ENCODE data around the gene EHMT1. TPM values are rescaled to one million over a fixed set of nuclear protein-coding genes. Genes with fewer than 3 reads are reported as not detected.

Gene EHMT1
- total RNA-seq (10 to 100 TPM; 68.9 to 85.8 TPM), polyA plus RNA-seq (10 to 100 TPM; 14.7 to 33.2 TPM)
- long read RNA-seq, donor 1, full-length matches to known transcripts, result 14 of 105 reads
- long read RNA-seq, donor 1, partial matches to known transcripts, result 65 of 105 reads
- long read RNA-seq, donor 1, other reads (novel, unspliced or antisense), result 26 of 105 reads
- long read RNA-seq, donor 2, full-length matches to known transcripts, result 6 of 49 reads
- long read RNA-seq, donor 2, partial matches to known transcripts, result 17 of 49 reads
- long read RNA-seq, donor 2, other reads (novel, unspliced or antisense), result 26 of 49 reads

GRCh38 chr9:137618105-137619067, at the start of gene EHMT1:
Gene EHMT1 (plus strand): TSS chr9:137619005. CDS start chr9:137619029, 24 bp downstream.
- H3K27ac ChIP-seq (ENCODE audit: low read depth in 1 of 2, low read length in 2 of 2), result peak within 1 kb of the TSS; percentile 14 to 85
- no peaks in the 10 kb centered on the region for H3K9me3 ChIP-seq (ENCODE audit: control insufficient read depth, low read length)
- intact Hi-C loops (cut with DNase I), result no loop called here
- H3K36me3 ChIP-seq (ENCODE audit: control insufficient read depth in 1 of 2, insufficient read depth in 2 of 2, low read length in 1 of 2), result no peaks in the 10 kb centered on the region
- ATAC-seq (ENCODE audit: low FRiP score) (peak; percentile 92), DNase-seq (peak; percentile 90 to 95)
- H3K27me3 ChIP-seq (ENCODE audit: control insufficient read depth in 1 of 2, insufficient read depth in 2 of 2, low read length in 1 of 2), result no peaks in the 10 kb centered on the region
- no peaks in the 10 kb centered on the region for H3K4me1 ChIP-seq (ENCODE audit: control insufficient read depth in 1 of 2, insufficient read depth in 2 of 2, low read length in 2 of 2)
- peak within 1 kb of the TSS; percentile 90 to 92 for H3K4me3 ChIP-seq (ENCODE audit: low read length in 2 of 2)
- WGBS, 2 donors, result 1% methylated on average over 69 to 94 of the region's 94 CpGs

- Histone ChIP-seq H3K9me3 (ENCODE audit: control insufficient read depth, low read length) (no peaks in the 10 kb centered on the region), H3K4me1 (ENCODE audit: control insufficient read depth in 1 of 2, insufficient read depth in 2 of 2, low read length in 2 of 2) (no peaks in the 10 kb centered on the region), H3K4me3 (ENCODE audit: low read length in 2 of 2) (no peak overlapping the region), H3K27ac (ENCODE audit: low read depth in 1 of 2, low read length in 2 of 2) (no peak overlapping the region), H3K36me3 (ENCODE audit: control insufficient read depth in 1 of 2, insufficient read depth in 2 of 2, low read length in 1 of 2) (peaks cover 3 to 11% of the 10 kb centered on the region in 2 donors), H3K27me3 (ENCODE audit: control insufficient read depth in 1 of 2, insufficient read depth in 2 of 2, low read length in 1 of 2) (no peaks in the 10 kb centered on the region)
- 97 to 99% methylated on average over 5 of the region's 5 CpGs for WGBS, 2 donors
- DNase-seq (no peak), ATAC-seq (ENCODE audit: low FRiP score) (no peak)
- intact Hi-C loops (cut with DNase I), result no loop called here
Observed at GRCh38 chr9:137569609-137570203, 49.1 kb upstream of the EHMT1 start.

GRCh38 chr9:137570566-137570965, 48.2 kb upstream of the EHMT1 start:
- 94 to 95% methylated on average over 3 of the region's 3 CpGs for WGBS, 2 donors
- H3K9me3 ChIP-seq (ENCODE audit: control insufficient read depth, low read length), result no peaks in the 10 kb centered on the region
- no peaks in the 10 kb centered on the region for H3K27me3 ChIP-seq (ENCODE audit: control insufficient read depth in 1 of 2, insufficient read depth in 2 of 2, low read length in 1 of 2)
- H3K27ac ChIP-seq (ENCODE audit: low read depth in 1 of 2, low read length in 2 of 2), result no peak overlapping the region
- ATAC-seq (ENCODE audit: low FRiP score), result no peak
- H3K36me3 ChIP-seq (ENCODE audit: control insufficient read depth in 1 of 2, insufficient read depth in 2 of 2, low read length in 1 of 2), result peaks cover 3 to 11% of the 10 kb centered on the region in 2 donors
- DNase-seq, result no peak
- no peaks in the 10 kb centered on the region for H3K4me1 ChIP-seq (ENCODE audit: control insufficient read depth in 1 of 2, insufficient read depth in 2 of 2, low read length in 2 of 2)
- H3K4me3 ChIP-seq (ENCODE audit: low read length in 2 of 2), result no peak overlapping the region
- intact Hi-C loops (cut with DNase I), result no loop called here

GRCh38 chr9:137574192-137574591, 44.6 kb upstream of the EHMT1 start:
- WGBS, 2 donors, result 91 to 92% methylated on average over 10 of the region's 10 CpGs
- H3K27ac ChIP-seq (ENCODE audit: low read depth in 1 of 2, low read length in 2 of 2), result no peak overlapping the region
- H3K4me1 ChIP-seq (ENCODE audit: control insufficient read depth in 1 of 2, insufficient read depth in 2 of 2, low read length in 2 of 2), result no peaks in the 10 kb centered on the region
- H3K27me3 ChIP-seq (ENCODE audit: control insufficient read depth in 1 of 2, insufficient read depth in 2 of 2, low read length in 1 of 2), result no peaks in the 10 kb centered on the region
- no peaks in the 10 kb centered on the region for H3K9me3 ChIP-seq (ENCODE audit: control insufficient read depth, low read length)
- intact Hi-C loops (cut with DNase I), result no loop called here
- ATAC-seq (ENCODE audit: low FRiP score), result no peak
- no peak overlapping the region for H3K4me3 ChIP-seq (ENCODE audit: low read length in 2 of 2)
- DNase-seq, result no peak
- peaks cover 3 to 11% of the 10 kb centered on the region in 2 donors for H3K36me3 ChIP-seq (ENCODE audit: control insufficient read depth in 1 of 2, insufficient read depth in 2 of 2, low read length in 1 of 2)

- H3K27ac ChIP-seq (ENCODE audit: low read depth in 1 of 2, low read length in 2 of 2), result no peak overlapping the region
- WGBS, 2 donors, result 82 to 83% methylated on average over 9 of the region's 9 CpGs
- no peaks in the 10 kb centered on the region for H3K4me1 ChIP-seq (ENCODE audit: control insufficient read depth in 1 of 2, insufficient read depth in 2 of 2, low read length in 2 of 2)
- no peaks in the 10 kb centered on the region for H3K27me3 ChIP-seq (ENCODE audit: control insufficient read depth in 1 of 2, insufficient read depth in 2 of 2, low read length in 1 of 2)
- H3K36me3 ChIP-seq (ENCODE audit: control insufficient read depth in 1 of 2, insufficient read depth in 2 of 2, low read length in 1 of 2), result peaks cover 3 to 11% of the 10 kb centered on the region in 2 donors
- no peaks in the 10 kb centered on the region for H3K9me3 ChIP-seq (ENCODE audit: control insufficient read depth, low read length)
- no peak for DNase-seq
- no peak for ATAC-seq (ENCODE audit: low FRiP score)
- intact Hi-C loops (cut with DNase I), result no loop called here
- no peak overlapping the region for H3K4me3 ChIP-seq (ENCODE audit: low read length in 2 of 2)
Observed at GRCh38 chr9:137575364-137575715, 43.5 kb upstream of the EHMT1 start.

GRCh38 chr9:137575716-137576411, 42.9 kb upstream of the EHMT1 start:
- H3K4me3 ChIP-seq (ENCODE audit: low read length in 2 of 2), result no peak overlapping the region
- H3K9me3 ChIP-seq (ENCODE audit: control insufficient read depth, low read length), result no peaks in the 10 kb centered on the region
- no peaks in the 10 kb centered on the region for H3K4me1 ChIP-seq (ENCODE audit: control insufficient read depth in 1 of 2, insufficient read depth in 2 of 2, low read length in 2 of 2)
- H3K27me3 ChIP-seq (ENCODE audit: control insufficient read depth in 1 of 2, insufficient read depth in 2 of 2, low read length in 1 of 2), result no peaks in the 10 kb centered on the region
- H3K36me3 ChIP-seq (ENCODE audit: control insufficient read depth in 1 of 2, insufficient read depth in 2 of 2, low read length in 1 of 2), result peaks cover 3 to 11% of the 10 kb centered on the region in 2 donors
- ATAC-seq (ENCODE audit: low FRiP score), result no peak
- no peak overlapping the region for H3K27ac ChIP-seq (ENCODE audit: low read depth in 1 of 2, low read length in 2 of 2)
- 70 to 73% methylated on average over 12 of the region's 12 CpGs for WGBS, 2 donors
- no peak for DNase-seq
- intact Hi-C loops (cut with DNase I), result no loop called here

- H3K36me3 ChIP-seq (ENCODE audit: control insufficient read depth in 1 of 2, insufficient read depth in 2 of 2, low read length in 1 of 2), result peaks cover 0 to 4% of the 10 kb centered on the region in 2 donors
- peak; percentile 98 to 100 for DNase-seq
- ATAC-seq (ENCODE audit: low FRiP score), result peak; percentile 96
- no peaks in the 10 kb centered on the region for H3K9me3 ChIP-seq (ENCODE audit: control insufficient read depth, low read length)
- H3K4me1 ChIP-seq (ENCODE audit: control insufficient read depth in 1 of 2, insufficient read depth in 2 of 2, low read length in 2 of 2), result no peaks in the 10 kb centered on the region
- 1 to 2% methylated on average over 67 to 82 of the region's 82 CpGs for WGBS, 2 donors
- intact Hi-C loops (cut with DNase I), result no loop called here
- H3K27me3 ChIP-seq (ENCODE audit: control insufficient read depth in 1 of 2, insufficient read depth in 2 of 2, low read length in 1 of 2), result no peaks in the 10 kb centered on the region
- peak within 1 kb of the TSS in 1 of 2 donors; percentile 49 for H3K27ac ChIP-seq (ENCODE audit: low read depth in 1 of 2, low read length in 2 of 2)
- peak within 1 kb of the TSS; percentile 92 to 95 for H3K4me3 ChIP-seq (ENCODE audit: low read length in 2 of 2)
Observed at GRCh38 chr9:137578518-137579258, 40.1 kb upstream of the EHMT1 start, which contains the start of gene DPH7. Gene DPH7 (minus strand): TSS chr9:137578925. CDS start chr9:137578777, 148 bp downstream.

GRCh38 chr9:137579259-137579604, 39.6 kb upstream of the EHMT1 start:
- peak overlapping the region in 1 of 2 donors; percentile 0 for H3K27ac ChIP-seq (ENCODE audit: low read depth in 1 of 2, low read length in 2 of 2)
- peak overlapping the region in 1 of 2 donors; percentile 1 for H3K4me3 ChIP-seq (ENCODE audit: low read length in 2 of 2)
- WGBS, 2 donors, result 31 to 33% methylated on average over 19 of the region's 19 CpGs
- ATAC-seq (ENCODE audit: low FRiP score) (no peak), DNase-seq (no peak)
- no peaks in the 10 kb centered on the region for H3K27me3 ChIP-seq (ENCODE audit: control insufficient read depth in 1 of 2, insufficient read depth in 2 of 2, low read length in 1 of 2)
- H3K9me3 ChIP-seq (ENCODE audit: control insufficient read depth, low read length), result no peaks in the 10 kb centered on the region
- H3K36me3 ChIP-seq (ENCODE audit: control insufficient read depth in 1 of 2, insufficient read depth in 2 of 2, low read length in 1 of 2), result peaks cover 0 to 2% of the 10 kb centered on the region in 2 donors
- H3K4me1 ChIP-seq (ENCODE audit: control insufficient read depth in 1 of 2, insufficient read depth in 2 of 2, low read length in 2 of 2), result no peaks in the 10 kb centered on the region
- intact Hi-C loops (cut with DNase I), result no loop called here
